ENCODE data around the gene TTC3.
"Not testable (repeated sequence)": the region's sequence is repeated elsewhere in the genome, so short reads cannot be mapped to it uniquely, and the experiment has no call there.

Gene TTC3

GRCh38 chr21:37208056-37208721, 135.1 kb downstream of the TTC3 start:
- Histone ChIP-seq H3K4me1 (ENCODE audit: control insufficient read depth, insufficient read depth, low read length) (peaks cover 15% of the 10 kb centered on the region; the same call in 1 of the 2 replicates), H3K27ac (ENCODE audit: low read depth, low read length) (no peak overlapping the region), H3K9ac (ENCODE audit: low read length) (no peak overlapping the region), H3K36me3 (ENCODE audit: control insufficient read depth, insufficient read depth, low read length) (peaks cover 1% of the 10 kb centered on the region; the same call in 1 of the 2 replicates), H3K27me3 (ENCODE audit: control insufficient read depth, insufficient read depth, low read length) (no peaks in the 10 kb centered on the region), H3K4me3 (ENCODE audit: low read depth, low read length) (no peak overlapping the region), H3K9me3 (ENCODE audit: control insufficient read depth, insufficient read depth, low read depth, low read length) (peaks cover 6% of the 10 kb centered on the region; the same call in 1 of the 2 replicates)

- Histone ChIP-seq H3K4me1 (ENCODE audit: control insufficient read depth, insufficient read depth, low read length) (peaks cover 15% of the 10 kb centered on the region; the same call in 1 of the 2 replicates), H3K27me3 (ENCODE audit: control insufficient read depth, insufficient read depth, low read length) (no peaks in the 10 kb centered on the region), H3K4me3 (ENCODE audit: low read depth, low read length) (no peak overlapping the region), H3K9ac (ENCODE audit: low read length) (no peak overlapping the region), H3K27ac (ENCODE audit: low read depth, low read length) (no peak overlapping the region), H3K36me3 (ENCODE audit: control insufficient read depth, insufficient read depth, low read length) (no peaks in the 10 kb centered on the region), H3K9me3 (ENCODE audit: control insufficient read depth, insufficient read depth, low read depth, low read length) (peaks cover 6% of the 10 kb centered on the region; the same call in 1 of the 2 replicates)
Observed at GRCh38 chr21:37208741-37209225, 135.7 kb downstream of the TTC3 start.

- Histone ChIP-seq H3K36me3 (ENCODE audit: control insufficient read depth, insufficient read depth, low read length) (no peaks in the 10 kb centered on the region), H3K27me3 (ENCODE audit: control insufficient read depth, insufficient read depth, low read length) (no peaks in the 10 kb centered on the region), H3K9ac (ENCODE audit: low read length) (no peak overlapping the region), H3K27ac (ENCODE audit: low read depth, low read length) (no peak overlapping the region), H3K9me3 (ENCODE audit: control insufficient read depth, insufficient read depth, low read depth, low read length) (peaks cover 6% of the 10 kb centered on the region; the same call in 1 of the 2 replicates), H3K4me1 (ENCODE audit: control insufficient read depth, insufficient read depth, low read length) (peaks cover 15% of the 10 kb centered on the region; the same call in 1 of the 2 replicates), H3K4me3 (ENCODE audit: low read depth, low read length) (no peak overlapping the region)
Observed at GRCh38 chr21:37210130-37210529, 137.1 kb downstream of the TTC3 start.

- Histone ChIP-seq H3K27ac (ENCODE audit: low read depth, low read length) (no peak overlapping the region), H3K9ac (ENCODE audit: low read length) (no peak overlapping the region), H3K36me3 (ENCODE audit: control insufficient read depth, insufficient read depth, low read length) (no peaks in the 10 kb centered on the region), H3K4me1 (ENCODE audit: control insufficient read depth, insufficient read depth, low read length) (peaks cover 15% of the 10 kb centered on the region; the same call in 1 of the 2 replicates), H3K9me3 (ENCODE audit: control insufficient read depth, insufficient read depth, low read depth, low read length) (peaks cover 6% of the 10 kb centered on the region; the same call in 1 of the 2 replicates), H3K27me3 (ENCODE audit: control insufficient read depth, insufficient read depth, low read length) (no peaks in the 10 kb centered on the region), H3K4me3 (ENCODE audit: low read depth, low read length) (no peak overlapping the region)
Observed at GRCh38 chr21:37210799-37211198, 137.7 kb downstream of the TTC3 start.

- Histone ChIP-seq H3K36me3 (ENCODE audit: control insufficient read depth, insufficient read depth, low read length) (no peaks in the 10 kb centered on the region), H3K9me3 (ENCODE audit: control insufficient read depth, insufficient read depth, low read depth, low read length) (peaks cover 4% of the 10 kb centered on the region; the same call in 1 of the 2 replicates), H3K27ac (ENCODE audit: low read depth, low read length) (no peak overlapping the region), H3K4me3 (ENCODE audit: low read depth, low read length) (no peak overlapping the region), H3K4me1 (ENCODE audit: control insufficient read depth, insufficient read depth, low read length) (no peaks in the 10 kb centered on the region), H3K27me3 (ENCODE audit: control insufficient read depth, insufficient read depth, low read length) (no peaks in the 10 kb centered on the region; the same call in 1 of the 2 replicates), H3K9ac (ENCODE audit: low read length) (no peak overlapping the region)
Observed at GRCh38 chr21:37214952-37215351, 141.9 kb downstream of the TTC3 start.

- H3K4me3 ChIP-seq (ENCODE audit: low read depth, low read length): peak overlapping the region; percentile 60
- no peaks in the 10 kb centered on the region for H3K4me1 ChIP-seq (ENCODE audit: control insufficient read depth, insufficient read depth, low read length)
- H3K36me3 ChIP-seq (ENCODE audit: control insufficient read depth, insufficient read depth, low read length): peaks cover 19% of the 10 kb centered on the region
- no peak overlapping the region for H3K9ac ChIP-seq (ENCODE audit: low read length)
- no peak overlapping the region for H3K27ac ChIP-seq (ENCODE audit: low read depth, low read length)
- H3K9me3 ChIP-seq (ENCODE audit: control insufficient read depth, insufficient read depth, low read depth, low read length): peaks cover 5% of the 10 kb centered on the region; the same call in 1 of the 2 replicates
- H3K27me3 ChIP-seq (ENCODE audit: control insufficient read depth, insufficient read depth, low read length): peaks cover 6% of the 10 kb centered on the region; the same call in 1 of the 2 replicates
Observed at GRCh38 chr21:37219761-37220432, 146.8 kb downstream of the TTC3 start.

GRCh38 chr21:37220433-37220980, 147.5 kb downstream of the TTC3 start:
- Histone ChIP-seq H3K4me3 (ENCODE audit: low read depth, low read length) (peak overlapping the region; percentile 60), H3K9me3 (ENCODE audit: control insufficient read depth, insufficient read depth, low read depth, low read length) (peaks cover 5% of the 10 kb centered on the region; the same call in 1 of the 2 replicates), H3K4me1 (ENCODE audit: control insufficient read depth, insufficient read depth, low read length) (no peaks in the 10 kb centered on the region), H3K9ac (ENCODE audit: low read length) (no peak overlapping the region), H3K36me3 (ENCODE audit: control insufficient read depth, insufficient read depth, low read length) (peaks cover 25% of the 10 kb centered on the region), H3K27ac (ENCODE audit: low read depth, low read length) (no peak overlapping the region), H3K27me3 (ENCODE audit: control insufficient read depth, insufficient read depth, low read length) (peaks cover 6% of the 10 kb centered on the region; the same call in 1 of the 2 replicates)

GRCh38 chr21:37220981-37221664, 148.1 kb downstream of the TTC3 start:
- Histone ChIP-seq H3K4me1 (ENCODE audit: control insufficient read depth, insufficient read depth, low read length) (no peaks in the 10 kb centered on the region), H3K9me3 (ENCODE audit: control insufficient read depth, insufficient read depth, low read depth, low read length) (peaks cover 5% of the 10 kb centered on the region; the same call in 1 of the 2 replicates), H3K36me3 (ENCODE audit: control insufficient read depth, insufficient read depth, low read length) (peaks cover 31% of the 10 kb centered on the region), H3K9ac (ENCODE audit: low read length) (no peak overlapping the region), H3K27ac (ENCODE audit: low read depth, low read length) (no peak overlapping the region), H3K4me3 (ENCODE audit: low read depth, low read length) (peak overlapping the region; percentile 60), H3K27me3 (ENCODE audit: control insufficient read depth, insufficient read depth, low read length) (peaks cover 6% of the 10 kb centered on the region; the same call in 1 of the 2 replicates)

GRCh38 chr21:37222248-37222647, 149.2 kb downstream of the TTC3 start:
- not testable (repeated sequence) for H3K27me3 ChIP-seq (ENCODE audit: control insufficient read depth, insufficient read depth, low read length); H3K4me3 ChIP-seq (ENCODE audit: low read depth, low read length); H3K4me1 ChIP-seq (ENCODE audit: control insufficient read depth, insufficient read depth, low read length); H3K9me3 ChIP-seq (ENCODE audit: control insufficient read depth, insufficient read depth, low read depth, low read length); H3K27ac ChIP-seq (ENCODE audit: low read depth, low read length); H3K9ac ChIP-seq (ENCODE audit: low read length)
- peaks cover 42% of the 10 kb centered on the region for H3K36me3 ChIP-seq (ENCODE audit: control insufficient read depth, insufficient read depth, low read length)

- no peak overlapping the region for H3K9ac ChIP-seq (ENCODE audit: low read length)
- no peak overlapping the region for H3K27ac ChIP-seq (ENCODE audit: low read depth, low read length)
- peaks cover 59% of the 10 kb centered on the region for H3K36me3 ChIP-seq (ENCODE audit: control insufficient read depth, insufficient read depth, low read length)
- H3K27me3 ChIP-seq (ENCODE audit: control insufficient read depth, insufficient read depth, low read length): peaks cover 6% of the 10 kb centered on the region; the same call in 1 of the 2 replicates
- H3K4me1 ChIP-seq (ENCODE audit: control insufficient read depth, insufficient read depth, low read length): no peaks in the 10 kb centered on the region
- H3K9me3 ChIP-seq (ENCODE audit: control insufficient read depth, insufficient read depth, low read depth, low read length): peaks cover 5% of the 10 kb centered on the region; the same call in 1 of the 2 replicates
- no peak overlapping the region for H3K4me3 ChIP-seq (ENCODE audit: low read depth, low read length)
Observed at GRCh38 chr21:37223804-37224345, 150.8 kb downstream of the TTC3 start.
